Measurements from ENCODE around the gene MTF1. TPM values are rescaled to one million over a fixed set of nuclear protein-coding genes. Genes with fewer than 3 reads are reported as not detected.

Gene MTF1
- total RNA-seq, 4 donors from 2014 or later: 4.0 to 7.4 (median 6.7) TPM

DNA sequence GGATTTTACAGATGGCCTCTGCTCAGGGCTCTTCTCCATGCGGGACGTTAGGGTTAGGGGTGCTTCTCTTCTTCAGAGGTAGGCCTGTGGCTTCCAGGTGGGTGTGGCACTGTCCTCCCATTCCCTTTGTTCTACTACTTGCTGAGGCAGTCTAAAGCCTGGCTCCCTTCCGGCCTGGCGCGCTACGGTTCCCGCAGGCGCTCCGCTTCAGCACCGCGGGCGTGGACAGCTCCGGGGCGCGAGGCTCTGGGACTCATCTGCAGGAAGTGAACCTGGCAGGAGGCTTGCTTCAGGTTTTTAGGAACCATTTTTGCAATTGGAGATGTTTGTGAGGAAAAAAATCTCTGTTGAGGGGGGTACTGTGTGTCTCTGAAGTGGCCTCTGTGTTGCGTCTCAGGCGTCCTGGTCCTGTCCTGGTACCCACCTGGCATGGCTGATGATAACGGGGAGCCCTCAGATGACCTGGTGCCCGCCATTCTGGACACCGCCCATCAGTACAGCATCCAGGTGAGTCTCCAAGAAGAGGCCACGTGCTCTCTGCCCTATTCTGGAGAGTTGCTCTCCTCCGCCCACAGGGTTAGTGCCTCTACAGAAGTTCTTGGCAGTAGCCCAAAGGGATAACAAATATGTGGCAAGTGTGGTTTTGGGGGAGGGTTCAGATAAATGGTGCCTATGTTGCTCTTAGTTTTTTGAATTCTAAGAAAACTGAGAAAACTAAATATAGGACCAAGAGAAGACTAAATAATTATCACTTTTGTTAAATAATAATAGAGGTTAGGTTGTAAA, 63.9 kb downstream of the MTF1 start:
- no peak for DNase-seq (ENCODE audit: extremely low spot score)
- WGBS: 25% methylated on average over 20 of the region's 22 CpGs
- H3K9me3 ChIP-seq: no peaks in the 10 kb centered on the region
- intact Hi-C loops (cut with DNase I): no loop called here
- H3K36me3 ChIP-seq: peaks cover 0 to 19% (median 14%) of the 10 kb centered on the region in 4 donors
- H3K4me3 ChIP-seq: peak overlapping the region in 1 of 4 donors; percentile 63
- no peak overlapping the region for H3K27ac ChIP-seq (replicated peaks in 1 of 4)
- no peak for TF ChIP-seq POLR2A (IDR thresholded peaks at IDR 0.05; ENCODE audit: low read depth)
- peak in 1 of 2 donors; percentile 40 for TF ChIP-seq POLR2AphosphoS5 (IDR thresholded peaks at IDR 0.05)
- H3K27me3 ChIP-seq: peaks cover 0 to 4% (median 0%) of the 10 kb centered on the region in 4 donors
- H3K4me1 ChIP-seq: peaks cover 12 to 28% (median 24%) of the 10 kb centered on the region in 4 donors

DNA sequence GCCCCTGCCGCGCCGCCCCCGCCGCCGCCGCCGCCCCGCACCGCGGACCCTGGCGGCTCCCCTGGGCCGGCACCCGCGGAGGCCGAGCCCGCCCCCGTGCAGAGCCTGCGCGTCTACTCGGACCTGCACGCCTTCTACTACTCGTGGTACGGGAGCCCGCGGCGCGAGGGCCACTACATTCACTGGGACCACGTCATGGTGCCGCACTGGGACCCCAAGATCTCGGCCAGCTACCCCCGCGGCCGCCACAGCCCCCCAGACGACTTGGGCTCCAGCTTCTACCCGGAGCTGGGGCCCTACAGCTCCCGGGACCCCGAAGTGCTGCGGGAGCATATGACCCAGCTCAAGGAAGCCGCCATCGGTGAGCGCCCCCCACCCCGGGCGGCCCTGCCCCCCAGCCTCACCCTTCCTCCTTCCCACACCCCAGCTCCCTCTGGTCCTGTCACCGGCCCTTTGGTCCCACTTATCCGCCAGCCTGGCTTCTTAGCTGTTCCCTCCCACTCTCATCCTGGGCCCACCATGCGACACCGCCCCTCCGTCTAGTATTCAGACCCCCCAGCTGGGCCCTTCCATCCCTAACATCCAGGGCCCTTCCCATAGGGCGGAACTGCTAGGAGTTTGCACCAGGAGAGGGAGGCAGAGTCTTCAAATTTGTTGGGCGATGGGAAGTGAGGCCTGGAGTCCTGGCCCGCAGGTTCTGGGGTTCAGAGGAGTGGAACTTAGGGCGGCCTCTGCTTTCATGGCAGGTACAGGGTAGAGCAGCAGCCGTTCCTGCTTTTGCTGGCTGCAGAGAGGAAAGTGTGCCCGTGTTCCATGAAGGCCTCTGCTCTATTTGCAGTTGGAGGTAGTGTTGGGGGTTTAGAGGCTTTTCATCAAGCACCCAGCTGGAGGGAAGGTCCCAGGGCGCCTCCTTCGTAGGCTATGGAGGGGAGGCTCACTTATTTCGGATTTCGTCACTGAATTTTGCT, 64.7 kb downstream of the MTF1 start:
- no peaks in the 10 kb centered on the region for H3K9me3 ChIP-seq
- no peak for DNase-seq (ENCODE audit: extremely low spot score)
- WGBS: 49% methylated on average over 9 of the region's 59 CpGs
- H3K4me1 ChIP-seq: peaks cover 12 to 28% (median 24%) of the 10 kb centered on the region in 4 donors
- intact Hi-C loops (cut with DNase I): no loop called here
- H3K27ac ChIP-seq (replicated peaks in 1 of 4): no peak overlapping the region
- peaks cover 0 to 11% (median 6%) of the 10 kb centered on the region in 4 donors for H3K36me3 ChIP-seq
- peaks cover 0 to 4% (median 0%) of the 10 kb centered on the region in 4 donors for H3K27me3 ChIP-seq
- TF ChIP-seq, protein P1, sequence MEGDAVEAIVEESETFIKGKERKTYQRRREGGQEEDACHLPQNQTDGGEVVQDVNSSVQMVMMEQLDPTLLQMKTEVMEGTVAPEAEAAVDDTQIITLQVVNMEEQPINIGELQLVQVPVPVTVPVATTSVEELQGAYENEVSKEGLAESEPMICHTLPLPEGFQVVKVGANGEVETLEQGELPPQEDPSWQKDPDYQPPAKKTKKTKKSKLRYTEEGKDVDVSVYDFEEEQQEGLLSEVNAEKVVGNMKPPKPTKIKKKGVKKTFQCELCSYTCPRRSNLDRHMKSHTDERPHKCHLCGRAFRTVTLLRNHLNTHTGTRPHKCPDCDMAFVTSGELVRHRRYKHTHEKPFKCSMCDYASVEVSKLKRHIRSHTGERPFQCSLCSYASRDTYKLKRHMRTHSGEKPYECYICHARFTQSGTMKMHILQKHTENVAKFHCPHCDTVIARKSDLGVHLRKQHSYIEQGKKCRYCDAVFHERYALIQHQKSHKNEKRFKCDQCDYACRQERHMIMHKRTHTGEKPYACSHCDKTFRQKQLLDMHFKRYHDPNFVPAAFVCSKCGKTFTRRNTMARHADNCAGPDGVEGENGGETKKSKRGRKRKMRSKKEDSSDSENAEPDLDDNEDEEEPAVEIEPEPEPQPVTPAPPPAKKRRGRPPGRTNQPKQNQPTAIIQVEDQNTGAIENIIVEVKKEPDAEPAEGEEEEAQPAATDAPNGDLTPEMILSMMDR (IDR thresholded peaks at IDR 0.05): no peak
- TF ChIP-seq POLR2A (IDR thresholded peaks at IDR 0.05; ENCODE audit: low read depth): no peak
- no peak for TF ChIP-seq EP300 (IDR thresholded peaks at IDR 0.05)
- TF ChIP-seq POLR2AphosphoS5 (IDR thresholded peaks at IDR 0.05): no peak
- H3K4me3 ChIP-seq: peak overlapping the region; percentile 63 to 77 (median 63)

DNA sequence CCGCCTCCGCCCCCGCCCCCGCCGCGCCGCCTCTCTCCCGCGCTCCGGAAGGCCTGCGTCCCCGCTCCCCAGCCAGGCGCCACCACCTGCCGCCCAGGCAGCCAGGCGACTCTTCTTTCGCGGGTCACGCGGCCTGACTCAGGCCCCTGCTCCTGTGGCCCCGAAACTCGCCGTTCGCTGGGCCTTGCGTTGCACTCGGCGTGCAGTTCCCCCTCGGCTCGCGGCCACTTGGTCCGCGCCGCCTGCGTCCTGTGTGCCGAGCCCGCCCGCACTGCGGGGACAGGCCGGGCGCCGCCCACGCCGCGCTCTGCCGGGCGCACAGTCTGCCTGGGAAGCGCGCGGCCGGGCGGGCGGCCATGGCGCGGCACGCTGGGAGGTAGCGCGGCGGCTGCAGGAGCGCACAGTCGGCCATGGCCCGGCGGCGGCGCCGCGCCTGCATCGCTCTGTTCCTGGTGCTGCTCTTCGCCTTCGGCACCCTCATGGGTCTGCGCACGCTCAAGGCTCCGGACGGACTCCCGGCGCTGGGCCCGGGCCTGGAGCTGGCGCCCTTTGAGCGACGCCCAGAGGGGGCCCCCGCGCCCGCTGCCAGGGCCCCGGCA, 65.5 kb downstream of the MTF1 start, which contains the start of gene MANEAL:
MANEAL (plus strand) TSS at position 75 of the 599 bp plus-strand sequence; CDS start at position 411, 336 bp downstream.
- H3K9me3 ChIP-seq: no peaks in the 10 kb centered on the region
- H3K36me3 ChIP-seq: peaks cover 0 to 3% (median 0%) of the 10 kb centered on the region in 4 donors
- peaks cover 0 to 9% (median 0%) of the 10 kb centered on the region in 4 donors for H3K27me3 ChIP-seq
- H3K4me1 ChIP-seq: peaks cover 12 to 28% (median 24%) of the 10 kb centered on the region in 4 donors
- WGBS: no CpG with 5 or more reads among the region's 82 CpGs
- TF ChIP-seq EP300 (IDR thresholded peaks at IDR 0.05) (no peak), POLR2AphosphoS5 (IDR thresholded peaks at IDR 0.05) (no peak), POLR2A (IDR thresholded peaks at IDR 0.05; ENCODE audit: low read depth) (no peak)
- TF ChIP-seq, protein P1 (IDR thresholded peaks at IDR 0.05): no peak
- intact Hi-C loops (cut with DNase I): no loop called here
- DNase-seq (ENCODE audit: extremely low spot score): no peak
- no peak within 1 kb of the TSS for H3K27ac ChIP-seq (replicated peaks in 1 of 4)
- peak within 1 kb of the TSS; percentile 63 to 77 (median 63) for H3K4me3 ChIP-seq

- Histone ChIP-seq H3K27me3 (peaks cover 0 to 17% (median 0%) of the 10 kb centered on the region in 4 donors), H3K27ac (replicated peaks in 1 of 4) (no peak overlapping the region), H3K9me3 (no peaks in the 10 kb centered on the region), H3K4me1 (peaks cover 12 to 28% (median 24%) of the 10 kb centered on the region in 4 donors), H3K36me3 (no peaks in the 10 kb centered on the region), H3K4me3 (peak overlapping the region; percentile 63 to 77 (median 63))
- TF ChIP-seq, protein P1 (IDR thresholded peaks at IDR 0.05): no peak
- 75% methylated on average over 11 of the region's 36 CpGs for WGBS
- DNase-seq (ENCODE audit: extremely low spot score): no peak
- intact Hi-C loops (cut with DNase I): no loop called here
Observed at GRCh38 chr1:37792943-37793686, 66.3 kb downstream of the MTF1 start.

All from esophagus muscularis mucosa (tissue), 4 donors.